HCT116 (cell line): ENCODE data around the gene PPP4R3A. TPM values are rescaled to one million over a fixed set of nuclear protein-coding genes. Genes with fewer than 3 reads are reported as not detected.

ENCODE experiments used
- ATAC-seq: fragments of 200-7000 bp; cut with Tn5 transposase; 2 replicates; pipeline ENCODE4 v1.9.1; 2020; ENCODE audit warnings: mild to moderate bottlenecking, moderate library complexity
- BruUV-seq: library from RNA; stranded (reverse); fragments of 400-500 nt; replicated peaks from 2 replicates; lab custom pipeline; 2021; lab: Mats Ljungman, UMichigan
- CTCF ChIA-PET: fragments of 300-600 bp; sonication (Branson Sonifier 250); formaldehyde crosslinking; loops from one replicate; lab custom pipeline; 2021; ENCODE audit warnings: antibody characterized with exemption; lab: Charles Lee
- POLR2A ChIA-PET: fragments of 300-600, 350-600 bp; sonication (Branson Sonifier 250); formaldehyde crosslinking; loops from one replicate; lab custom pipeline; 2021; ENCODE audit warnings: antibody characterized with exemption; lab: Charles Lee
- RAD21 ChIA-PET, 2 experiments: fragments of 300-600 bp; sonication (Branson Sonifier 250); formaldehyde crosslinking; loops; one replicate each; lab custom pipeline; 2023; ENCODE audit warnings: low total read pairs in 2 of 2; ENCODE audit not compliant: uncharacterized antibody in 2 of 2, unreplicated experiment in 2 of 2, low non-redundant PET in 1 of 2; lab: Charles Lee
- DNase-seq: peaks from one replicate; pipeline ENCODE4 v3.0.0-alpha.2; 2010; ENCODE audit warnings: low read depth, low spot score
- H2AFZ ChIP-seq: fragments of 200-600 bp; shearing (Covaris generic), sonication (generic); 2 replicates; pipeline ENCODE4 v1.6.1; 2017; ENCODE audit warnings: low read depth, mixed run types, mixed read lengths, antibody characterized with exemption, low read length; ENCODE audit not compliant: poor library complexity, severe bottlenecking
- H3K27ac ChIP-seq: 2 replicates; pipeline ENCODE4 v1.5.1; 2012; ENCODE audit warnings: low read depth, low read length
- H3K27me3 ChIP-seq: fragments of 200-600 bp; sonication (generic); 2 replicates; pipeline ENCODE4 v1.6.1; 2016; ENCODE audit warnings: mixed run types, low read length, mixed read lengths; ENCODE audit not compliant: insufficient read depth
- H3K36me3 ChIP-seq, 2 experiments: fragments of 200-500 bp in 1 of 2; fragments of 200-600 bp in 1 of 2; sonication (Bioruptor generic) in 1 of 2; sonication (generic) in 1 of 2; 2 replicates each; pipeline versions ENCODE4 v1.5.1 to v1.6.1; 2014 to 2016; ENCODE audit warnings: low read length in 2 of 2, inconsistent platforms in 1 of 2, mixed read lengths in 1 of 2, mixed run types in 1 of 2; ENCODE audit not compliant: insufficient read depth in 2 of 2, control insufficient read depth in 1 of 2
- H3K4me1 ChIP-seq, 2 experiments: fragments of 200-600 bp in 1 of 2; sonication (generic) in 1 of 2; 2 replicates each; pipeline versions ENCODE4 v1.5.1 to v1.6.1; 2012 to 2017; ENCODE audit warnings: low read length in 2 of 2, inconsistent platforms in 1 of 2, mild to moderate bottlenecking in 1 of 2, mixed read lengths in 1 of 2, mixed run types in 1 of 2, moderate library complexity in 1 of 2; ENCODE audit not compliant: insufficient read depth in 2 of 2, control insufficient read depth in 1 of 2
- H3K4me2 ChIP-seq: fragments of 200-600 bp; sonication (generic); 2 replicates; pipeline ENCODE4 v1.6.1; 2017; ENCODE audit warnings: mixed run types, low read length, mixed read lengths
- H3K4me3 ChIP-seq, 2 experiments: fragments of 200-600 bp in 1 of 2; sonication (generic) in 1 of 2; replicated peaks in 1 of 2; 2 replicates each; pipeline ENCODE4 v1.5.1; 2011 to 2016; ENCODE audit warnings: low read length in 2 of 2, control low read depth in 1 of 2, low read depth in 1 of 2, mild to moderate bottlenecking in 1 of 2, mixed read lengths in 1 of 2, mixed run types in 1 of 2
- H3K79me2 ChIP-seq: fragments of 200-600 bp; sonication (generic); 2 replicates; pipeline ENCODE4 v1.6.1; 2017; ENCODE audit warnings: mild to moderate bottlenecking, mixed run types, low read length, moderate library complexity, mixed read lengths; ENCODE audit not compliant: insufficient read depth
- H3K9ac ChIP-seq: fragments of 200-600 bp; sonication (generic); 2 replicates; pipeline ENCODE4 v1.6.1; 2016; ENCODE audit warnings: low read length, mixed read lengths
- H3K9me2 ChIP-seq: fragments of 200-600 bp; sonication (generic), shearing (Covaris generic); 2 replicates; pipeline ENCODE4 v1.6.1; 2017; ENCODE audit warnings: mixed run types, mild to moderate bottlenecking, moderate library complexity; ENCODE audit not compliant: insufficient read depth
- H3K9me3 ChIP-seq, 2 experiments: fragments of 200-500 bp in 1 of 2; fragments of 200-600 bp in 1 of 2; sonication (Bioruptor generic) in 1 of 2; sonication (generic) in 1 of 2; 2 replicates each; pipeline ENCODE4 v1.6.1; 2014 to 2017; ENCODE audit warnings: low read length in 2 of 2, mixed read lengths in 2 of 2, inconsistent platforms in 1 of 2, low read depth in 1 of 2, mild to moderate bottlenecking in 1 of 2, mixed run types in 1 of 2, moderate library complexity in 1 of 2; ENCODE audit not compliant: control insufficient read depth in 1 of 2, insufficient read depth in 1 of 2
- H4K20me1 ChIP-seq: fragments of 200-600 bp; sonication (generic), shearing (Covaris generic); 2 replicates; pipeline ENCODE4 v1.6.1; 2017; ENCODE audit warnings: mixed run types, mild to moderate bottlenecking, moderate library complexity; ENCODE audit not compliant: insufficient read depth
- EGR1 ChIP-seq: IDR thresholded peaks from 2 replicates; pipeline ENCODE4 v1.6.1; 2012; ENCODE audit warnings: low read depth
- ELF1 ChIP-seq: IDR thresholded peaks from 2 replicates; pipeline ENCODE4 v1.6.1; 2012; ENCODE audit warnings: low read depth, borderline replicate concordance
- EZH2 ChIP-seq: fragments of 200-600 bp; sonication (generic); IDR thresholded peaks from 2 replicates; pipeline ENCODE4 v1.6.1; 2017; ENCODE audit warnings: antibody characterized with exemption, mixed run types
- POLR2AphosphoS5 ChIP-seq: IDR thresholded peaks from 2 replicates; pipeline ENCODE4 v1.6.1; 2011; ENCODE audit warnings: mild to moderate bottlenecking, low read depth, low read length, moderate library complexity
- RAD21 ChIP-seq: IDR thresholded peaks from 2 replicates; pipeline ENCODE4 v1.6.1; 2012; ENCODE audit warnings: low read depth, mild to moderate bottlenecking
- REST ChIP-seq: IDR thresholded peaks from 2 replicates; pipeline ENCODE4 v1.6.1; 2012; ENCODE audit warnings: low read depth
- SIN3A ChIP-seq: IDR thresholded peaks from 2 replicates; pipeline ENCODE4 v1.6.1; 2012; ENCODE audit warnings: low read depth
- SP1 ChIP-seq: IDR thresholded peaks from 2 replicates; pipeline ENCODE4 v1.6.1; 2012; ENCODE audit warnings: low read depth
- TCF7L2 ChIP-seq: IDR thresholded peaks from 2 replicates; pipeline ENCODE4 v1.7.0; 2011; ENCODE audit warnings: borderline replicate concordance, inconsistent platforms; ENCODE audit not compliant: insufficient read depth, insufficient read length; ENCODE audit errors: extremely low read depth
- YY1 ChIP-seq: IDR thresholded peaks from 2 replicates; pipeline ENCODE4 v1.6.1; 2011; ENCODE audit warnings: low read length, low read depth, moderate library complexity, mild to moderate bottlenecking; ENCODE audit not compliant: insufficient replicate concordance; ENCODE audit errors: extremely low read depth
- intact Hi-C: fragments of 100-400 bp; cut with micrococcal nuclease; formaldehyde crosslinking; loops from 2 replicates; pipeline ENCODE4 v1.10.0; 2022
- total RNA-seq: library from RNA; stranded (reverse); gene quantifications from one replicate; pipeline ENCODE4 v1.2.1, GENCODE V29; 2021; ENCODE audit not compliant: unreplicated experiment
- TF ChIP-seq, protein P1 (sequence below), 3 experiments: fragments of 200-600 bp in 1 of 3; sonication (generic) in 1 of 3; IDR thresholded peaks in 2 of 3; conservative IDR thresholded peaks in 1 of 3; 2 replicates each; pipeline ENCODE4 v1.5.1; 2012 to 2017; ENCODE audit warnings: low read depth in 2 of 3, low read length in 2 of 3, antibody characterized with exemption in 1 of 3, borderline replicate concordance in 1 of 3, control low read depth in 1 of 3, mild to moderate bottlenecking in 1 of 3, mixed read lengths in 1 of 3, mixed run types in 1 of 3, moderate library complexity in 1 of 3; ENCODE audit not compliant: insufficient read depth in 1 of 3

PPP4R3A gene
- total RNA-seq, 1 experiment from 2014 or later, result 67.7 TPM

DNA sequence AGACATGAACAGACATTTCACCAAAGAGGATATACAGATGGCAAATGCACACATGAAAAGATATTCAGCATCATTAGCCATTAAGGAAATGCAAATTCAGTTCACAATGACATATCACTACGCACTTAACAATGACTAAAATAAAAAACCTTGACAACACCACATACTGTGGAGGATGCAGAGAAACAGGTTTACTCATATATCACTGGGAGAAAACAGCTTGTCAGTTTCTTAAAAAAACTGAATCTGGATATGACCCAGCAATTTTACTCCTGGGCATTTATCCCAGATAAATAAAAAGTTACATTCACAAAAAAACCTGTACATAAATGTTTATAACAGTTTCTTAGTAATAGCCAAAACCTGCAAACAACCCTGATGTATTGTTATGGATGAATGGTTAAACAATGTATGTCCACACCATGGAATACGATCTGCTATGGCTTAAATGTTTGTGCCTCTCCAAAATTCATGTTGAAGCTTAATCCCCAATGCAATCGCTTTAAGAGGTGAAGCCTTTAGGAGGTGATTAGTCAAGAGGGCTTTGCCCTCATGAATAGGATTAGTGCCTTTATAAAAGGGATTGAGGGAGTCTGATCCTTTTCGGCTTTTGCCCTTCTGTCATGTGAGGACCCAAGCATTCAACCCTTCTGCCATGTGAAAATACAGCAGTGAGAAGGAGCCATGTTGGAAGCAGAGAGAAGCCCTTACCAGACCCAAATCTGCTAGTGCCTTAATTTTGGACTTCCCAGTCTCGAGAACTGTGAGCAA is 36.0 kb upstream of the PPP4R3A start:
- ChIA-PET CTCF (no interaction called here), POLR2A (no interaction called here), RAD21 (no interaction called here)
- H3K36me3 ChIP-seq, result no peaks in the 10 kb centered on the region
- H3K4me3 ChIP-seq, result no peak overlapping the region
- H3K4me2 ChIP-seq, result no peak overlapping the region
- BruUV-seq, result no TSS peak
- H4K20me1 ChIP-seq, result no peaks in the 10 kb centered on the region
- no peak overlapping the region for H2AFZ ChIP-seq
- H3K9me2 ChIP-seq, result no peaks in the 10 kb centered on the region
- ATAC-seq, result no peak
- H3K79me2 ChIP-seq, result no peaks in the 10 kb centered on the region
- no peaks in the 10 kb centered on the region for H3K4me1 ChIP-seq
- no peak overlapping the region for H3K9ac ChIP-seq
- no peaks in the 10 kb centered on the region for H3K27me3 ChIP-seq
- no peak overlapping the region for H3K27ac ChIP-seq
- DNase-seq, result no peak
- intact Hi-C loops, result no loop called here
- H3K9me3 ChIP-seq, result no peaks in the 10 kb centered on the region; a peak in 1 of 4 replicates
- TF ChIP-seq YY1 (no peak), SIN3A (no peak), EGR1 (no peak), POLR2AphosphoS5 (no peak), TCF7L2 (no peak), REST (no peak), EZH2 (no peak), RAD21 (no peak), ELF1 (no peak), SP1 (no peak)
- TF ChIP-seq, protein P1, sequence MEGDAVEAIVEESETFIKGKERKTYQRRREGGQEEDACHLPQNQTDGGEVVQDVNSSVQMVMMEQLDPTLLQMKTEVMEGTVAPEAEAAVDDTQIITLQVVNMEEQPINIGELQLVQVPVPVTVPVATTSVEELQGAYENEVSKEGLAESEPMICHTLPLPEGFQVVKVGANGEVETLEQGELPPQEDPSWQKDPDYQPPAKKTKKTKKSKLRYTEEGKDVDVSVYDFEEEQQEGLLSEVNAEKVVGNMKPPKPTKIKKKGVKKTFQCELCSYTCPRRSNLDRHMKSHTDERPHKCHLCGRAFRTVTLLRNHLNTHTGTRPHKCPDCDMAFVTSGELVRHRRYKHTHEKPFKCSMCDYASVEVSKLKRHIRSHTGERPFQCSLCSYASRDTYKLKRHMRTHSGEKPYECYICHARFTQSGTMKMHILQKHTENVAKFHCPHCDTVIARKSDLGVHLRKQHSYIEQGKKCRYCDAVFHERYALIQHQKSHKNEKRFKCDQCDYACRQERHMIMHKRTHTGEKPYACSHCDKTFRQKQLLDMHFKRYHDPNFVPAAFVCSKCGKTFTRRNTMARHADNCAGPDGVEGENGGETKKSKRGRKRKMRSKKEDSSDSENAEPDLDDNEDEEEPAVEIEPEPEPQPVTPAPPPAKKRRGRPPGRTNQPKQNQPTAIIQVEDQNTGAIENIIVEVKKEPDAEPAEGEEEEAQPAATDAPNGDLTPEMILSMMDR (IDR thresholded peaks at IDR 0.05 in 2 of 3, conservative IDR thresholded peaks at IDR 0.05 in 1 of 3; ENCODE audit: borderline replicate concordance in 1 of 3, insufficient read depth in 1 of 3, low read depth in 2 of 3, low read length in 2 of 3), result no peak
